GM06990 (cell line): ENCODE measurements around the gene SULT1A2.
"Not testable (repeated sequence)": the region's sequence is repeated elsewhere in the genome, so short reads cannot be mapped to it uniquely, and the experiment has no call there.

Source experiments
- DNase-seq: peaks from one replicate; pipeline ENCODE4 v3.0.0-alpha.2; 2011; ENCODE audit not compliant: insufficient read length; ENCODE audit errors: extremely low read depth
- H3K27me3 ChIP-seq: replicated peaks from 2 replicates; pipeline ENCODE4 v1.6.0; 2011; ENCODE audit warnings: low read length; ENCODE audit not compliant: control insufficient read depth, insufficient read depth
- H3K36me3 ChIP-seq: 2 replicates; pipeline ENCODE4 v1.5.1; 2011; ENCODE audit warnings: low read length; ENCODE audit not compliant: control insufficient read depth, insufficient read depth
- H3K4me3 ChIP-seq: replicated peaks from 2 replicates; pipeline ENCODE4 v1.5.1; 2011; ENCODE audit warnings: low read depth, mild to moderate bottlenecking, control low read depth, low read length
- CTCF ChIP-seq: IDR thresholded peaks from 2 replicates; pipeline ENCODE4 v1.5.1; 2011; ENCODE audit warnings: low read length, control low read depth, mild to moderate bottlenecking, inconsistent platforms; ENCODE audit not compliant: insufficient read depth, poor library complexity, severe bottlenecking

SULT1A2 gene

DNA sequence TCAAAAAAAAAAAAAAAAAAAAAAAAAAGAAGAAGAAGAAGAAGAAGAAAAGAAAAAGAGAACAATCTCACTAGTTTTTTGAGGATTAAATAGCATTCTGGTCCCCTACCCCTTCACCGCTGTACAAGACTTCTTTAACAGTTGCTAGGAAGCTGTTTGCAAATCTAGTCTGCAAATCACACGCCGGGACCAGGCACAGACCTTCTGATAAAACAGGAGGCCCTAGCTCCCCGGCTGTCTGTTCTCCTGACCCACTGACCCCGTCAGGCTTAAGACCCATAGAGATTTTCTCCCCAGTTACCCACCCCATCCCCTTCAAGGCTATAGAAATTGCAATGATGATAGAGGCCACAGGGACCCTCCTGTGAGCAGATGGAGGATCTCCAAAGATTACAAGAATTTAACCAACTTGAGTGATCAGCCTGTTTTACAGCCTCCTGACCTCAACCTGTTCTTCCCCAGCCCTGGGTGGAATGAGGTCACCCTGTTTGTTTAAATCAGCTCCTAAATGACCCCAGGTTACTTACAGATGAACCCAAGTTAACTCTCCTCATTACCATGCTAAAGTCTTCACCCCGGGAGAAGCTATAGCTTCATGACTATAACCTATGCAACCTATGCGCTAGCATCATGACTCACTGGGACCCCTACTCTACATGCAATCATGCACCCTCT, 24.8 kb upstream of the SULT1A2 start:
- Histone ChIP-seq H3K4me3 (no peak overlapping the region), H3K27me3 (no peaks in the 10 kb centered on the region; the same call in 1 of the 2 replicates), H3K36me3 (no peaks in the 10 kb centered on the region)
- TF ChIP-seq CTCF, result no peak
- no peak for DNase-seq

DNA sequence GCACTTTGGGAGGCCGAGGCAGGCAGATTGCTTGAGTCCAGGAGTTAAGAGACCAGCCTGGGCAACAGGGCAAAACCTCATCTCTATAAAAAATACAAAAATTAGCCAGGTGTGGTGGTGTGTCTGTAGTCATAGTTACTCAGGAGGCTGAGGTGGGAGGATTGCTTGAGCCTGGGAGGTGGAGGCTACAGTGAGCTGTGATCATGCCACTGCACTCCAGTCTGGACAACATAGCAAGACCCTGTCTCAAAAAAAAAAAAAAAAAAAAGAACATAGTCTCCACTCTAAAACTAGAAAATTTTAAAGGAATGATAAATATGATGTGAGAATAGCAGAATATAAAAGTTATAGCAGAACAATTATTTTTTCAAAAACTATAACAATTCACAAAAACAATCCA, 23.5 kb upstream of the SULT1A2 start:
- H3K4me3 ChIP-seq, DNase-seq, H3K36me3 ChIP-seq, H3K27me3 ChIP-seq: not testable (repeated sequence)

- H3K27me3 ChIP-seq, result no peaks in the 10 kb centered on the region; the same call in 1 of the 2 replicates
- TF ChIP-seq CTCF, result no peak
- no peak overlapping the region for H3K4me3 ChIP-seq
- DNase-seq, result no peak
- H3K36me3 ChIP-seq, result no peaks in the 10 kb centered on the region
Measured at GRCh38 chr16:28617874-28618273, 21.0 kb upstream of the SULT1A2 start.

GRCh38 chr16:28616636-28617035, 19.8 kb upstream of the SULT1A2 start:
- no peak for TF ChIP-seq CTCF
- DNase-seq, result no peak
- H3K4me3 ChIP-seq, result no peak overlapping the region
- H3K27me3 ChIP-seq, result no peaks in the 10 kb centered on the region; the same call in 1 of the 2 replicates
- no peaks in the 10 kb centered on the region for H3K36me3 ChIP-seq

GRCh38 chr16:28616224-28616577, 19.4 kb upstream of the SULT1A2 start:
- H3K4me3 ChIP-seq, H3K27me3 ChIP-seq, DNase-seq, H3K36me3 ChIP-seq: not testable (repeated sequence)

DNA sequence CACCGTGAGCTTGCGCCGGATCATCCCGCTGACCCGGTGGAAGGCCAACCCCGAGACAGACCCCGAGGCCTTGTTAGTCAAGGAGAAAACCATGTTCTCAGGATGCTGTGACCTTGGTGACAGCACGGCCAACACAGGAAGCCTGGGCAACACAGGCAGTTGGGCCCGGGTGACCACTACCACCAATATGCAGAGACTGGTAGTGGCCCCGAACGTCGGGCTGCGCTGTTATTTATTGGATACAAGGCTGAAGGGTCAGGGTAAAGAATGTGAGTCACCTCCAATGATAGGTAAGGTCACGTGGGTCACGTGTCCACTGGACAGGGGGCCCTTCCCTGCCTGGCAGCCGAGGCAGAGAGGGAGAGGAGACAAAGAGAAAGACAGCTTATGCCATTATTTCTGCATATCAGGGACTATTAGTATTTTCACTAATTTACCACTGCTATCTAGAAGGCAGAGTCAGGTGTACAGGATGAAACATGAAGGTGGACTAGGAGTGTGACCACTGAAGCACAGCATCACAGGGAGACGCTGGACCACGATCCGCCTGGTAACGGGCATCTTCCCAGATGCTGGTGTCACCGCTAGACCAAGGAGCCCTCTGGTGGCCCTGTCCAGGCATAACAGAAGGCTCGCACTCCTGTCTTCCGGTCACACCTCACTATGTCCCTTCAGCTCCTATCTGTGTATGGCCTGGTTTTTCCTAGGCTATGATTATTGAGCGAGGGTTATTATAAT, 18.8 kb upstream of the SULT1A2 start:
- TF ChIP-seq CTCF, result peak; percentile 57
- H3K36me3 ChIP-seq, H3K4me3 ChIP-seq, H3K27me3 ChIP-seq, DNase-seq: not testable (repeated sequence)

DNA sequence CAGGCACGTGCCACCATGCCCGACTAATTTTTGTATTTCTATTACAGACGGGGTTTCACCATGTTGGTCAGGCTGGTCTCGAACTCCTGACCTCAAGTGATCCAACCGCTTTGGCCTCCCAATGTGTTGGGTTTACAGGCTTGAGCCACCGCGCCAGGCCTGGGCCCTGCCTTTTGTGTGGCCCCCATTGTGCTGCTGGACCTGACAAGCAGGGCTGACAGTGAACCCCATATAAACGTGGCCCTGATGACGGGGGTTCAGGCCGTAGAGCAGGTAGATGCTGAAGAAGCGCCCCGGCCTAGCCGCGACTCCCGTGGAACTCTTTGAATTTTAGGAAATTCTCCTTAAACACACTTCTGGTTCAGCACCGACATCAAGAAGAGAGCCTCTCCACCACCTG, 17.7 kb upstream of the SULT1A2 start:
- not testable (repeated sequence) for H3K27me3 ChIP-seq, H3K36me3 ChIP-seq, H3K4me3 ChIP-seq, DNase-seq

DNA sequence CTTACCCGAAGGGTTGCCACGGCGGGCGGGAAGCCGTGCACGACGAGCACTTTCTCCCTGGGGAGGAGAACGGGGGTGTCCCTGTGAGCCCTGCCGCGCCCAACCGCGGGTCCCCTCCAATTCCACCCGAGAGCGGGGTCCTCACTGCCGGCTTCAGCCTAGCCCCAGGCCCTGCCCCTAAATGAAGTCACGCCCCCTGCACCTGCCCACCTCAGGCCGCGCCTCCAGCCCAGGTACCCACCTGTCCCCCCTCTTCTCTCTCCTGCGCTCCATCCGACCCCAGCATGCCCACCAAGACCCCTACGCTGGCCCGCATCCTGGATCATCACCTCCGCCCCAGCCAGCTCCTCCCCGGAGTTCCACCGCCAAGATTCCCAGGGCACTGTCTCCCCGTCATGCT, 17.1 kb upstream of the SULT1A2 start:
- H3K36me3 ChIP-seq, H3K4me3 ChIP-seq, DNase-seq, H3K27me3 ChIP-seq: not testable (repeated sequence)

DNA sequence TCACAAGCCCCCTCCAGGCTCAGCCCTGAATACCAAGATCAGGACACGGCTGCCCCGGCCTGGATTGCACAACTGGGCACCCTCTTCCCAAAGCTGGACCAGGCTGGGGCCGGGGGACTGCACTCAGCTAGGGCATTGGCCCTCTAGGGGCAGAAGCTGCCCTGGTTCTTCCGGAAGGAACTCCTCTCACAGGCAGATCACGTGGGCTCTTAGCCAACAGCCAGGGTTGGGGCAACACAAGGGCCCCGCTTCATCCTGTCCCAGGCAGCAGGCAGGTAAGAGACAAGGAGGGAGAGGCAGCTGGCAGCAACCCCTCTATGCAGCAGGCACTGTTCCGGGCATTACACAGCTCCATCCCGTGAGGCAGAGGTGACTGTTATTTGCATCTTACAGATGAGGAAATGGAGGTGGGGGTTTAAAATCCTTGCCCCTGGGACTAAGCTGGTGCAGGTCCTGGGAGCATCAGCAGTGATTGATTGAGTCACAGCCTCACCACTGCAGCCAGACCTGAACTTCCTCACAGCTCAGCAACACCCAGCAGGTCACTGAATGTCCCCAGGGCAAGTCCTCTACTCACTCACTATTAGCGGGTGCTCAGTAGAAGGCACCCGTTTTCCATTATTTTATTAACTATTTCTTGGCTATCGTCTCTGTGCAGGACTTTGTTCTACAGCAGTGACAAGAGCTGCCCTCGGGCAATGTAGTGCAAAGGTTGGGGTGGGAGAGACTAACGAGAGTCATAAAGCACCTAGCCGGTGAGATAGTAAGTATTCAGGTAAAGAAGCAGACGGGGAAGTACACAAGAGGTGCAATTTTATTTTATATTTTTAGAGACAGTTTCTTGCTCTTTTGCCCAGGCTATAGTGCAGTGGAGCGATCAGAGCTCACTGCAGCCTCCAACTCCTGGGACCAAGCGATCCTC, 15.8 kb upstream of the SULT1A2 start:
- not testable (repeated sequence) for H3K36me3 ChIP-seq, H3K4me3 ChIP-seq, DNase-seq, H3K27me3 ChIP-seq
